Esophagus muscularis mucosa (tissue), 4 donors: ENCODE data around the gene ADAMTSL1.

Source experiments
- CTCF ChIP-seq, 3 experiments: fragments of 200-600 bp in 2 of 3; fragments of 450-650 bp in 1 of 3; sonication (generic) in 2 of 3; IDR thresholded peaks; one replicate each; pipeline ENCODE4 v1.5.1; 2017 to 2019; ENCODE audit warnings: antibody characterized with exemption in 3 of 3, mild to moderate bottlenecking in 2 of 3, moderate library complexity in 1 of 3
- EP300 ChIP-seq: sonication (generic); formaldehyde crosslinking; IDR thresholded peaks from one replicate; pipeline ENCODE4 v1.6.1; 2017; ENCODE audit warnings: antibody characterized with exemption
- POLR2A ChIP-seq: fragments of 450-650 bp; IDR thresholded peaks from one replicate; pipeline ENCODE4 v1.6.1; 2017; ENCODE audit warnings: antibody characterized with exemption, moderate library complexity, mild to moderate bottlenecking, low read depth

GRCh38 chr9:18463991-18464390, 10.0 kb upstream of the ADAMTSL1 start:
- no peak for TF ChIP-seq CTCF (IDR thresholded peaks at IDR 0.05)
- no peak for TF ChIP-seq POLR2A
- TF ChIP-seq EP300 = no peak
